GM23248 (cell line): ENCODE measurements around the gene CDH4. TPM values are rescaled to one million over a fixed set of nuclear protein-coding genes. Genes with fewer than 3 reads are reported as not detected.

Experiments
- DNase-seq: peaks from one replicate; pipeline ENCODE4 v3.0.0-alpha.2; 2015
- H2AFZ ChIP-seq: fragments of 200-600 bp; sonication (generic); 2 replicates; pipeline ENCODE4 v1.6.1; 2016; ENCODE audit warnings: antibody characterized with exemption
- H3F3A ChIP-seq: fragments of 200-600 bp; sonication (generic); 2 replicates; pipeline ENCODE4 v1.6.1; 2016; ENCODE audit warnings: mild to moderate bottlenecking, antibody characterized with exemption, mixed run types; ENCODE audit not compliant: insufficient read depth
- H3K27ac ChIP-seq: fragments of 200-600 bp; sonication (generic); 2 replicates; pipeline ENCODE4 v1.5.1; 2016; ENCODE audit warnings: mild to moderate bottlenecking
- H3K27me3 ChIP-seq: fragments of 200-600 bp; sonication (generic); replicated peaks from 2 replicates; pipeline ENCODE4 v1.6.1; 2016; ENCODE audit warnings: mild to moderate bottlenecking; ENCODE audit not compliant: insufficient read depth
- H3K36me3 ChIP-seq: fragments of 200-600 bp; sonication (generic); 2 replicates; pipeline ENCODE4 v1.6.1; 2016; ENCODE audit warnings: low read depth, mild to moderate bottlenecking
- H3K4me1 ChIP-seq: fragments of 200-600 bp; sonication (generic); 2 replicates; pipeline ENCODE4 v1.6.1; 2016; ENCODE audit warnings: mild to moderate bottlenecking; ENCODE audit not compliant: insufficient read depth
- H3K4me2 ChIP-seq: fragments of 200-600 bp; sonication (generic); one replicate; pipeline ENCODE4 v1.6.1; 2016; ENCODE audit warnings: mild to moderate bottlenecking; ENCODE audit not compliant: unreplicated experiment
- H3K4me3 ChIP-seq: fragments of 200-600 bp; sonication (generic); 2 replicates; pipeline ENCODE4 v1.5.1; 2016; ENCODE audit warnings: mild to moderate bottlenecking
- H3K79me2 ChIP-seq: fragments of 200-600 bp; sonication (generic); 2 replicates; pipeline ENCODE4 v1.6.1; 2016; ENCODE audit warnings: mild to moderate bottlenecking; ENCODE audit not compliant: insufficient read depth
- H3K9ac ChIP-seq: fragments of 200-600 bp; sonication (generic); 2 replicates; pipeline ENCODE4 v1.6.1; 2016; ENCODE audit warnings: mild to moderate bottlenecking
- H3K9me2 ChIP-seq: fragments of 200-600 bp; sonication (generic); 2 replicates; pipeline ENCODE4 v1.6.1; 2016; ENCODE audit warnings: mixed run types, mild to moderate bottlenecking, moderate library complexity; ENCODE audit not compliant: insufficient read depth
- H3K9me3 ChIP-seq: fragments of 200-600 bp; sonication (generic); one replicate; pipeline ENCODE4 v1.6.1; 2017; ENCODE audit warnings: low read depth
- H4K20me1 ChIP-seq: fragments of 200-600 bp; sonication (generic); 2 replicates; pipeline ENCODE4 v1.6.0; 2016; ENCODE audit not compliant: insufficient read depth
- EZH2 ChIP-seq: fragments of 200-600 bp; sonication (generic); IDR thresholded peaks from 2 replicates; pipeline ENCODE4 v1.6.1; 2018; ENCODE audit warnings: antibody characterized with exemption, mild to moderate bottlenecking; ENCODE audit not compliant: insufficient read depth, poor library complexity, severe bottlenecking
- EZH2phosphoT487 ChIP-seq: fragments of 200-600 bp; sonication (generic); IDR thresholded peaks from 2 replicates; pipeline ENCODE4 v1.6.1; 2018; ENCODE audit warnings: antibody characterized with exemption, moderate library complexity, mild to moderate bottlenecking, low read depth; ENCODE audit not compliant: insufficient read depth
- WGBS, 2 experiments: methylation state at CpG; one replicate each; pipeline ENCODE4 v1.1.6; 2015 to 2017; ENCODE audit warnings: low lambda C conversion rate in 2 of 2, low coverage in 1 of 2; ENCODE audit errors: missing lambda C conversion rate in 2 of 2; 5-methylcytosine and 5-hydroxymethylcytosine counted together
- in situ Hi-C: fragments of 300-500 bp; cut with MboI; formaldehyde crosslinking; loops from 2 replicates; pipeline ENCODE4 v1.15.0; 2020
- polyA plus RNA-seq: library from polyadenylated mRNA; unstranded; fragments of >200 nt; fragmentation: Nextera tagmentation; extraction: Ambion mirVana; gene quantifications from 2 replicates; pipeline ENCODE4 v1.2.1, GENCODE V29; 2016
- total RNA-seq: library from RNA; depleted of rRNA; stranded (reverse); fragments of >200 nt; shearing (Covaris generic); gene quantifications from 2 replicates; pipeline ENCODE4 v1.2.3, GENCODE V29; 2014

CDH4 gene
- total and polyA plus RNA-seq, 2 experiments from 2014 or later, result 1.1 to 3.9 TPM

GRCh38 chr20:61565791-61566190, 313.7 kb downstream of the CDH4 start:
- H3K9ac ChIP-seq, result no peak overlapping the region
- H3K4me3 ChIP-seq, result no peak overlapping the region
- no peaks in the 10 kb centered on the region for H3K9me3 ChIP-seq
- H3K36me3 ChIP-seq, result no peaks in the 10 kb centered on the region
- H3K27me3 ChIP-seq, result no peaks in the 10 kb centered on the region
- H3K4me2 ChIP-seq, result no peak overlapping the region
- no peaks in the 10 kb centered on the region for H4K20me1 ChIP-seq
- H3K4me1 ChIP-seq, result no peaks in the 10 kb centered on the region
- no peak for DNase-seq
- in situ Hi-C loops, result no loop called here
- H3K79me2 ChIP-seq, result no peaks in the 10 kb centered on the region
- no peak overlapping the region for H3K27ac ChIP-seq
- TF ChIP-seq EZH2, result no peak
- no peak for TF ChIP-seq EZH2phosphoT487
- H3F3A ChIP-seq, result no peaks in the 10 kb centered on the region
- no peaks in the 10 kb centered on the region for H3K9me2 ChIP-seq
- WGBS, 2 experiments, result 49 to 72% methylated on average over 12 of the region's 12 CpGs
- no peak overlapping the region for H2AFZ ChIP-seq

- no peaks in the 10 kb centered on the region for H3K9me2 ChIP-seq
- H3F3A ChIP-seq, result no peaks in the 10 kb centered on the region
- in situ Hi-C loops, result no loop called here
These were observed 314.6 kb downstream of the CDH4 start for GRCh38 chr20:61566691-61567090.

GRCh38 chr20:61567204-61567603, 315.1 kb downstream of the CDH4 start:
- TF ChIP-seq EZH2, result no peak
- Histone ChIP-seq H3K9ac (no peak overlapping the region), H3K79me2 (no peaks in the 10 kb centered on the region), H3K4me3 (no peak overlapping the region), H3K27ac (no peak overlapping the region), H3K27me3 (no peaks in the 10 kb centered on the region), H3K36me3 (no peaks in the 10 kb centered on the region), H3K4me2 (no peak overlapping the region), H3K9me3 (no peaks in the 10 kb centered on the region), H2AFZ (no peak overlapping the region), H4K20me1 (no peaks in the 10 kb centered on the region), H3K4me1 (no peaks in the 10 kb centered on the region), H3K9me2 (no peaks in the 10 kb centered on the region), H3F3A (no peaks in the 10 kb centered on the region)
- no peak for DNase-seq
- in situ Hi-C loops, result no loop called here
- WGBS, 2 experiments, result 33 to 50% methylated on average over 4 of the region's 4 CpGs

More at GRCh38 chr20:61566691-61567090, 314.6 kb downstream of the CDH4 start:
- no peak overlapping the region for H3K4me3 ChIP-seq
- no peaks in the 10 kb centered on the region for H4K20me1 ChIP-seq
- H3K9me3 ChIP-seq, result no peaks in the 10 kb centered on the region
- H3K9ac ChIP-seq, result no peak overlapping the region
- H3K36me3 ChIP-seq, result no peaks in the 10 kb centered on the region
- H3K27ac ChIP-seq, result no peak overlapping the region
- no peak for DNase-seq
- no peaks in the 10 kb centered on the region for H3K4me1 ChIP-seq
- H3K27me3 ChIP-seq, result no peaks in the 10 kb centered on the region
- no peak overlapping the region for H3K4me2 ChIP-seq
- TF ChIP-seq EZH2phosphoT487 (no peak), EZH2 (no peak)
- no peak overlapping the region for H2AFZ ChIP-seq
- 51 to 57% methylated on average over 17 to 22 of the region's 22 CpGs for WGBS, 2 experiments
- H3K79me2 ChIP-seq, result no peaks in the 10 kb centered on the region

- H3K4me1 ChIP-seq, result no peaks in the 10 kb centered on the region
- TF ChIP-seq EZH2phosphoT487, result no peak
- TF ChIP-seq EZH2, result no peak
- in situ Hi-C loops, result no loop called here
- H3F3A ChIP-seq, result no peaks in the 10 kb centered on the region
- no peaks in the 10 kb centered on the region for H3K9me3 ChIP-seq
- no peaks in the 10 kb centered on the region for H3K36me3 ChIP-seq
- H3K27ac ChIP-seq, result no peak overlapping the region
- DNase-seq, result no peak
- no peak overlapping the region for H3K4me3 ChIP-seq
- H2AFZ ChIP-seq, result no peak overlapping the region
- H3K27me3 ChIP-seq, result no peaks in the 10 kb centered on the region
- no peak overlapping the region for H3K4me2 ChIP-seq
- H3K79me2 ChIP-seq, result no peaks in the 10 kb centered on the region
- H3K9me2 ChIP-seq, result no peaks in the 10 kb centered on the region
- no peak overlapping the region for H3K9ac ChIP-seq
- no peaks in the 10 kb centered on the region for H4K20me1 ChIP-seq
- 57 to 69% methylated on average over 10 of the region's 10 CpGs for WGBS, 2 experiments
These were observed 317.8 kb downstream of the CDH4 start for GRCh38 chr20:61569825-61570224.

- TF ChIP-seq EZH2phosphoT487 (no peak), EZH2 (no peak)
- H3F3A ChIP-seq, result no peaks in the 10 kb centered on the region
- 47% methylated on average over 14 of the region's 14 CpGs for WGBS, 2 experiments
- H3K79me2 ChIP-seq, result no peaks in the 10 kb centered on the region
- H3K27me3 ChIP-seq, result no peaks in the 10 kb centered on the region
- no peak overlapping the region for H3K4me2 ChIP-seq
- DNase-seq, result no peak
- no peaks in the 10 kb centered on the region for H3K4me1 ChIP-seq
- H3K36me3 ChIP-seq, result no peaks in the 10 kb centered on the region
- H4K20me1 ChIP-seq, result no peaks in the 10 kb centered on the region
- in situ Hi-C loops, result no loop called here
- no peaks in the 10 kb centered on the region for H3K9me2 ChIP-seq
- no peak overlapping the region for H3K27ac ChIP-seq
- H3K9me3 ChIP-seq, result no peaks in the 10 kb centered on the region
- no peak overlapping the region for H3K9ac ChIP-seq
- H2AFZ ChIP-seq, result no peak overlapping the region
- H3K4me3 ChIP-seq, result no peak overlapping the region
These were observed 318.7 kb downstream of the CDH4 start for GRCh38 chr20:61570646-61571195.
